GM10266 (cell line): ENCODE measurements around the gene MMAB.

Experiments
- DNase-seq: peaks from one replicate; pipeline ENCODE4 v3.0.0; 2012; ENCODE audit errors: extremely low spot score
- TF ChIP-seq, protein P1 (sequence below): IDR thresholded peaks from 2 replicates; pipeline ENCODE4 v1.5.1; 2012; ENCODE audit warnings: mild to moderate bottlenecking, low read depth; ENCODE audit not compliant: control insufficient read depth, insufficient read depth; ENCODE audit errors: missing control alignments

Gene MMAB

DNA sequence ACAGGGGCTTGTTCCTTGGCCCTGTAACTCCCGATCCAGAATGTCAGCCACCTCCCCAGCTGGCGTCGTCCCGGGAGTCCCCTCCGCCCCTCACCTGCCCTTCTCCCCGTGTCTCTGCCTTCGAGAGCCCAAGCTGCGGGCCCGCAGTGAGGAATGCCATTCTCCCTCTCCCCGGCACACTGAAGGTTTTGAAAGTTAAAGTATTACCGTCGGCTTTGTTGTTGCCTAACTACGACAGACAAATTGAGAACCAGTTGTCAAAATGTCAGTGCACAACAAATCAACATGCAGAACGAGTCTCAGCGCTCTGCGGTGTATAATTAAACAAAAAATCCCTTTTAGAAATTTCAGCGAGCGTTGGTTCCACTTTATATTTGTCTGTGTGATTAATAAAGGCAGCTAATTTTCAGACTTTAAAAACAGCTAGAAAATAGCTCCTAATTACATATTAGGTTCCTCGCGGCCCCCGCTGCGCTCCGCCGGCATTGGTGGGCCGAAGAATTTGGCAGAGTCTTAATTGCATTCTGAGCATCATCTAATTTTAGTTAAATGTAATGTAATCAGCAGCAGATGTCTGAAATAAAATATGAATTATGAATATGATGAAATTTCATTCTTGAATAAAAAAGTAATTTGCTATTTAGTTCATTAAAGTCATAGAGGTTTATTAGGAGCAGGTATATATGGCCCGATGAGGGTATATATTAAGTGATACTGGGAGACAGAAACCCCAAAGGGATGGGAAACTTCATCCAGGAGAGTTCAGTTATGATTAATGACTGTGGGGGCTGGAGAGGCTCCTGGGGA lies 40.5 kb upstream of the MMAB start:
- no peak for DNase-seq

DNA sequence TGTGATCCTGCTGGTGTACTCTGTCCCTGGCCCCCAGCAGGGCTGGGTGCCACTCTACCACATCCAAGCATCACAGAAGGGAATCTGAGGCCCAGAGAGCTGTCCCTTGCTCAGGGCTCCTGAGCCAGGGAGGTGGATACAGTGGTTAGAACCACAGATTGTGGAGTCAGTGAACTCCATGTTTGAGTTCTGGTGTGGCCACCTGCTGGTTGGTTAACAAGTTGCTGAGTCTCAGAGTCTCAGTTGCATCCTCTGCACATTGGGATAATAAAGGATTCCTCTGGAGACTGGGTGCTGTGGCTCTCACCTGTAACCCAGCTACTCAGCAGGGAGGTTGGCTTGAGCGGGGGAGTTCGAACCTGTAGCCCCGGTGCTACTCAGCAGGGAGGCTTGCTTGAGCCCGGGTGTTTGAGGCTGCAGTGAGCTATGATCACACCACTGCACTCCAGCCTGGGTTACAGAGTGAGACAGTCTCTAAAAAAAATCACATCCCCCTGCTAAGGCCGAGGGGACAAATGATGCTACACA lies 39.7 kb upstream of the MMAB start:
- TF ChIP-seq, protein P1, sequence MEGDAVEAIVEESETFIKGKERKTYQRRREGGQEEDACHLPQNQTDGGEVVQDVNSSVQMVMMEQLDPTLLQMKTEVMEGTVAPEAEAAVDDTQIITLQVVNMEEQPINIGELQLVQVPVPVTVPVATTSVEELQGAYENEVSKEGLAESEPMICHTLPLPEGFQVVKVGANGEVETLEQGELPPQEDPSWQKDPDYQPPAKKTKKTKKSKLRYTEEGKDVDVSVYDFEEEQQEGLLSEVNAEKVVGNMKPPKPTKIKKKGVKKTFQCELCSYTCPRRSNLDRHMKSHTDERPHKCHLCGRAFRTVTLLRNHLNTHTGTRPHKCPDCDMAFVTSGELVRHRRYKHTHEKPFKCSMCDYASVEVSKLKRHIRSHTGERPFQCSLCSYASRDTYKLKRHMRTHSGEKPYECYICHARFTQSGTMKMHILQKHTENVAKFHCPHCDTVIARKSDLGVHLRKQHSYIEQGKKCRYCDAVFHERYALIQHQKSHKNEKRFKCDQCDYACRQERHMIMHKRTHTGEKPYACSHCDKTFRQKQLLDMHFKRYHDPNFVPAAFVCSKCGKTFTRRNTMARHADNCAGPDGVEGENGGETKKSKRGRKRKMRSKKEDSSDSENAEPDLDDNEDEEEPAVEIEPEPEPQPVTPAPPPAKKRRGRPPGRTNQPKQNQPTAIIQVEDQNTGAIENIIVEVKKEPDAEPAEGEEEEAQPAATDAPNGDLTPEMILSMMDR: peak; percentile 21
- DNase-seq: no peak

More for the DNA sequence above, 40.5 kb upstream of the MMAB start:
- TF ChIP-seq, protein P1: no peak

DNA sequence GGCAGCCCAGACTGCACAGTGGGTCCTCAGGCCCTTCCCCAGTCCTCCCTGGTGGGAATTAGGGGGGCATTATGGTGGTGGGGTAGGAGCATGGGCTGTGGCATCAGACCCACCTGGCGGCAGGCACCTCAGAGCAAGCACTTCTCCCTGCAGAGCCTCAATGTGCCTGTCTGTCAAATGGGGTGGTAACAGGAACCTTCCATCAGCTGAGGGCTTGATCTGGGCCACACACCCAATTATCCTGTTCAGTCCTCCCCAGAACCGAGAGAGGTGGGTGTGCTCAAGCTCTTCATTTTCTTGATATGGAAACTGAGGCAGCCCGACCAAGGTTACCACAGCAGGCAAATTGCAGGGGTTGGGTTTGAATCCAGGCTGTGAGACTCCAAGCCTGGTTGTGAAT lies 38.7 kb upstream of the MMAB start:
- TF ChIP-seq, protein P1: no peak
- DNase-seq: no peak

DNA sequence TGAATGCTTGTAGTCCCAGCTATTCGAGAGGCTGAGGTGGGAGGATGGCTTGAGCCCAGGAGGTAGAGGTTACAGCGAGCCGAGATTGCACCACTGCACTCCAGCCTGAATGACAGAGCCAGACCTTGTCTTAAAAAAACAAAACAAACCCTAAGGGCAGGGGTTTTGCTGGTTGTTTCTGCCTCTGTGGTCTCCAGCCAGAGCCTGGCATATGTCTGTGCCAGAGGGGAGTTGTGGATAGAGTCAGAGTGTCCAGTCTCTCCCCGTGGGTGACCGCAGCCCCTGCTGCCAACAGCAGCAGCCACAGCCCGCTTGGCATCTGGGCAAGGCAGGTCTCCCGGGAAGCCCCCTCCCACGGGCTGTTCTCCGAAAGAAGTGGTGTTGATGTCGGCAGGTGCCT lies 37.9 kb upstream of the MMAB start:
- TF ChIP-seq, protein P1: no peak
- no peak for DNase-seq

DNA sequence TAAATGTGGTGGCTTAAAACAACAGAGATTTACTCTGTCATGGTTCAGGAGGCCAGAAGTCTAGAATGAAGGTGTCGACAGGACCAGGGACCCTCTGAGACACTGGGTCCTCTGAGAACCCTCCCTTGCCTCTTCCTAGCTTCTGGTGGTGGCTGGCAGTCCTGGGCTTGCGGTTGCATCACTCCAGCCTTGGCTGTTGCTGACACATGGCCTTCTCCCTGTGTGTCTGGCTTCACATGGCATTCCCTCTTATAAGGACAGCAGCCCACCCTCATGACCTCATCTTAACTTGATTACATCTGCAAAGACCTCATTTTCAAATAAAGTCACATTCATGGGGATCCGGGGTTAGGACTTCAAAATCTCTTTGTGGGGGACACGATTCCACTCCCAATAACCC lies 37.2 kb upstream of the MMAB start:
- no peak for DNase-seq
- TF ChIP-seq, protein P1: no peak

DNA sequence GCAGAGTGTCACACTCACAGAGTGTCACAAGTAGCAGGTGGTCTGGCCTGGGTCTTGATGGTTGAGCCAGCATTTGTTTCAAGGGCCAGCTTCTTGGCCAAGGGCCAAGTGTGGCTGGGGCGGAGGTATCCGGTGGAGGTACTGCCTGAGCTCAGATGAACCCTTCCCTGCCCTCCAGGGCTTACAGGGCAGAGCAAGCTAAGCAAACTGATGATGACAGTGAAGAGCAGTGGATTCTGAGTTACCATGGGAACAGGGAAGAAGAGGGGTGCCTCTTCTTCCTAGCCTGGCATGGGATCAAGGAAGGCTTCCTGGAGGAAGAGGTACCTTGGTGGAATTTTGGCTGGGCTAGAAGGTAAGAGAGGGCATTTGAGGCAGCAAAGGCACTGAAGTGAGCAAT lies 36.0 kb upstream of the MMAB start:
- TF ChIP-seq, protein P1: no peak
- no peak for DNase-seq

DNA sequence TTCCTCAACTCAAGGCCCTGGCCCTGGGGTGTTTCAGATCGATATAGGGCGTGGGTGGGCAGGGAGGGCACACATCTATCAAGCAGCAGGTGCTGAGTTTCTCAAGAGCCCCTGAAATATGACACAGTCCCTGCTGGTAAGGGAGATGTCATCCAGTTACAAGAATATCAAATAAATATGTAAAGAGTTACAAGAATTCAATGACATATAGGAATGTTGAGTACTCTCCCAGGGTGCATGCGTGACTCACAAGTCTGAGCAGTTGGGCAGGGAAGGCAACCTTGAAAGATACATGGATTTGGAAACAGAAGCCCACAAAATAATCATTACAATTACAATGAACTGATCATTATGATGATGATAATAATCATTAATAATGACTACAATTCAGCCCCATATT lies 35.5 kb upstream of the MMAB start:
- DNase-seq: no peak
- TF ChIP-seq, protein P1: no peak
